ENCODE data around the gene PAK2. TPM values are rescaled to one million over a fixed set of nuclear protein-coding genes. Genes with fewer than 3 reads are reported as not detected.
"Not testable (repeated sequence)": the region's sequence is repeated elsewhere in the genome, so short reads cannot be mapped to it uniquely, and the experiment has no call there.

Gene PAK2
- total RNA-seq, 1 donor from 2014 or later, result 45.4 TPM

DNA sequence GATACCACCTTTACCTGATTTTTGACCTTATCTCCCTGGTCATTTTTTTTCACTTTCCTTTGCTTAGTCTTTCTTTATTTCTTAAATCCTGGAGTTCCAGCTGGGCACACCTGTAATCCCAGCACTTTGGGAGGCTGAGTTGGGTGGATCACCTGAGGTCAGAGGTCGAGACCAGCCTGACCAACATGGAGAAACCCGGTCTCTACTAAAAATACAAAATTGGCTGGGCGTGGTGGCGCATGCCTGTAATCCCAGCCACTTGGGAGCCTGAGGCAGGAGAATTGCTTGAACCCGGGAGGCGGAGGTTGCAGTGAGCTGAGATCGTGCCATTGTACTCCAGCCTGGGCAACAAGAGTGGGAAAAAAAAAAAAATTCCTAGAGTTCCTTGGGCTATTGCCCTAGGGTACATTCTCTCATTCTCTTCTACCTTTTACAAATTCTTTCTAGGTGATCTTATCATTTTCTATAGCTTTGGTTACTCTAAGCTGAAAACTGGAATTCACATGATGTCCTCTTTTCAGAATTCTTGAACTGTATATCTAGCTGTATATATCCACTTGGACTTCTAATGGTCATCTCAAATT, 134.9 kb downstream of the PAK2 start:
- ATAC-seq; DNase-seq (ENCODE audit: missing footprints); intact Hi-C loops (cut with DNase I): not testable (repeated sequence)

DNA sequence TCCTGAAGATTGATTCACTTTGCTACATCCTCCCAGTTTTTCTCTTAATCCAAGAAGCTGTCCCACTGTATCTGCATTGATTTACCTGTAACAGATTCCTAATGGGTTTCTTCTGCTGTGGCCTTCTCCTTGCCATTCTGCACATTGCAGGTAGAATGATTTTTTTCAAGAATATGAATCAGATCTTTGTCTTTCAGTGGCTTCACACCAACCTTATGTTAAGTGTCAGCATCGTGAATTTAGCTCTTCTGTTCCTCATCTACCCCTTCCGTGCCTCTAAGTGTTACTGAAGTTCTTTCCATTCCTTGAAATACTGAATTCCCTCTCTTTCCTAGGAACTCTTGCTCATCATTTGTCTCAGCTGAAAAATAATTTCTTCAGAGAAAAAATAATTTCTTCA, 135.6 kb downstream of the PAK2 start:
- DNase-seq (ENCODE audit: missing footprints), result no peak
- ATAC-seq, result no peak
- intact Hi-C loops (cut with DNase I), result no loop called here

Other genes with a start within 250 kb of the PAK2 start
- 21.9 TPM for gene RNF168, start 236.1 kb upstream of the PAK2 start, total RNA-seq
- gene SMCO1, start 224.5 kb upstream of the PAK2 start, total RNA-seq, result 78.6 TPM
- 9.8 TPM for gene WDR53, start 171.3 kb upstream of the PAK2 start, total RNA-seq
- gene FBXO45, start 171.2 kb upstream of the PAK2 start, total RNA-seq, result 8.2 TPM
- 3.1 TPM for gene NRROS, start 100.2 kb upstream of the PAK2 start, total RNA-seq
- gene CEP19, start 27.6 kb upstream of the PAK2 start, total RNA-seq, result 1.9 TPM
- 15.0 TPM for gene PIGX, start 27.5 kb upstream of the PAK2 start, total RNA-seq
- gene SENP5, start 128.1 kb downstream of the PAK2 start, total RNA-seq, result 15.8 TPM
- gene NCBP2, start 202.7 kb downstream of the PAK2 start, total RNA-seq, result 29.8 TPM
- 2.8 TPM for gene PIGZ, start 229.0 kb downstream of the PAK2 start, total RNA-seq